ENCODE results near the gene COL4A2. TPM values are rescaled to one million over a fixed set of nuclear protein-coding genes. Genes with fewer than 3 reads are reported as not detected.

Gene COL4A2
- total and polyA plus RNA-seq, 12 donors: 70.9 to 1,589 (median 171) TPM

DNA sequence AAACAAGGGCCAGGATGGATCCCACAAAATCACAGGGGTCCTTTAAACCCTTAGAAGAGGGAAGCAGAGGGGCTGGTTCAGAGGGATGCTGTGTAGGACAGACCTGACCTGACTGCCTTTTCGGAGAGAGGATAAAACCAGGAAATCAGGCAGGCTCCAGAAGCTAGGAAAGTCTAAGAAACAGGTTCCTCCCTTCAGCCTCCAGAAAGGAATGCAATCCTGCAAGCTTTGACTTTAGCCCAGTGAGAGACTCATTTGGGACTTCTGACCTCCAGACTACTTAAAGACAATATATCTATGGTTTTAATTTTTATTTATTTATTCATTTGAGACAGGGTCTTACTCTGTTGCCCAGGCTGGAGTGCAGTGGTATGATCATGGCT, 249.1 kb downstream of the COL4A2 start:
- H3K4me3 ChIP-seq: no peak overlapping the region
- H3K36me3 ChIP-seq (replicated peaks in 1 of 2): no peaks in the 10 kb centered on the region
- H3K27ac ChIP-seq: peak overlapping the region in 3 of 5 donors; percentile 60 to 95 (median 81)
- H3K9me3 ChIP-seq (replicated peaks in 1 of 3): no peaks in the 10 kb centered on the region
- WGBS, 4 donors: 71 to 100% (median 93%) methylated on average over 1 of the region's 1 CpG
- H3K27me3 ChIP-seq: no peaks in the 10 kb centered on the region
- no peak for TF ChIP-seq POLR2A (IDR thresholded peaks at IDR 0.05)
- TF ChIP-seq, protein P1, sequence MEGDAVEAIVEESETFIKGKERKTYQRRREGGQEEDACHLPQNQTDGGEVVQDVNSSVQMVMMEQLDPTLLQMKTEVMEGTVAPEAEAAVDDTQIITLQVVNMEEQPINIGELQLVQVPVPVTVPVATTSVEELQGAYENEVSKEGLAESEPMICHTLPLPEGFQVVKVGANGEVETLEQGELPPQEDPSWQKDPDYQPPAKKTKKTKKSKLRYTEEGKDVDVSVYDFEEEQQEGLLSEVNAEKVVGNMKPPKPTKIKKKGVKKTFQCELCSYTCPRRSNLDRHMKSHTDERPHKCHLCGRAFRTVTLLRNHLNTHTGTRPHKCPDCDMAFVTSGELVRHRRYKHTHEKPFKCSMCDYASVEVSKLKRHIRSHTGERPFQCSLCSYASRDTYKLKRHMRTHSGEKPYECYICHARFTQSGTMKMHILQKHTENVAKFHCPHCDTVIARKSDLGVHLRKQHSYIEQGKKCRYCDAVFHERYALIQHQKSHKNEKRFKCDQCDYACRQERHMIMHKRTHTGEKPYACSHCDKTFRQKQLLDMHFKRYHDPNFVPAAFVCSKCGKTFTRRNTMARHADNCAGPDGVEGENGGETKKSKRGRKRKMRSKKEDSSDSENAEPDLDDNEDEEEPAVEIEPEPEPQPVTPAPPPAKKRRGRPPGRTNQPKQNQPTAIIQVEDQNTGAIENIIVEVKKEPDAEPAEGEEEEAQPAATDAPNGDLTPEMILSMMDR (IDR thresholded peaks at IDR 0.05): no peak
- intact Hi-C loops (cut with DNase I): no loop called here
- no peak for DNase-seq
- peaks cover 44 to 72% of the 10 kb centered on the region in 2 donors for H3K4me1 ChIP-seq (replicated peaks in 1 of 2)

DNA sequence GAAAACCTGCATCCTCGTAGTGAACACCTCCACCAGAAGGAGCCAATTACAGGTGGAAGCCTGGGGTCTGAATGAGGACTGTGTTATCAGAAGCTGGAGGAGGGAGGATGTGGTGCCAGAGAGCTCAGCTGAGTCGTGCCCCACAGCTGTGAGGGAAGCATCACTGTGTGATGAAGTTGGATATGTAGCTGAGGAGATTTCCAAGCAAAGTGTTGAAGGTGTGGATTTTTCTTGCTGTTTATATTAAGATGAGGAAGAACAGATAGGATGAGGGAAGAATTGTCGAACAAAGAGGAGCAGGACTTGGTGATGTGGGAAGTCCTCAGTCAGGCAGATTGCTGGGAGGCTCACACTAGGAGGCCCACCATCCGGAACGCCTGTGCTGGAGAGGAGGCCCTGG, 250.0 kb downstream of the COL4A2 start:
- no peak for DNase-seq
- WGBS, 4 donors: 88 to 91% (median 90%) methylated on average over 5 of the region's 5 CpGs
- intact Hi-C loops (cut with DNase I): no loop called here
- Histone ChIP-seq H3K27ac (peak overlapping the region in 4 of 5 donors; percentile 10 to 95 (median 77)), H3K36me3 (replicated peaks in 1 of 2) (no peaks in the 10 kb centered on the region), H3K4me1 (replicated peaks in 1 of 2) (peaks cover 40 to 66% of the 10 kb centered on the region in 2 donors), H3K9me3 (replicated peaks in 1 of 3) (no peaks in the 10 kb centered on the region), H3K4me3 (no peak overlapping the region), H3K27me3 (no peaks in the 10 kb centered on the region)
- TF ChIP-seq POLR2A (IDR thresholded peaks at IDR 0.05): no peak
- TF ChIP-seq, protein P1 (IDR thresholded peaks at IDR 0.05): no peak

DNA sequence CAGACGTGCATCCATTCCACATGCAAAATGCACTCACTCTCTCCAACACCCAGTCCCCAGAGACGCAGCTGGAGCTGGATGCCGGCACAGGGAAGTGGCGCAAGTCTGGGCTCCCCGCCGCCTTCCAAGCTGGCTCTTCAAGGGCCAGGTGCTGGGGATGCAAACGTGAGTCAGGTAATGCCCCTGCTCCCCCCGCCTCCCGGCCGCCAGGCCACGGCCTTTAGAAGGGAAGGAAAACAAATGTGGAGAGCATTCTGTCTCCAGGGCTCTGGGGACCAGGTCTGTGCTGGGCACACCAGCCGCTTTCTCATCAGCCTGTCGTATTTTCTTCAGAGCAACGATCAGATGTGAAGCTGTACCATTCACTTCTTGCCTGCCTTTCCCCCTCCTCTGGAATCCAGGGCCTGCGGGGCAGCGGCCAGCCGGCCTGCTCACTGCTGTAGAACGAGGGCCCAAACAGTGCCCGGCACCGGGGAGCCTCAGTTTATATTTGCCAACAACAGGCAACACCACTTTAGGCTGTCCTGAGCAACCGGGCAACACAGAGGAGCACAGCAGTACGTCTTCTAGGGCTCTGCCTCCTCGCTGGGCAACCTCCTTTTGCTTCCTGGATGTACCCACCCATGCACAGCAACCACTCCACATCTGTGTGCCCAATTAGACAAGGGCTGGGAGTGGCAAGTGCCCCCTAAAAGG, 250.7 kb downstream of the COL4A2 start:
- 57 to 65% (median 60%) methylated on average over 14 to 23 of the region's 23 CpGs for WGBS, 4 donors
- Histone ChIP-seq H3K27me3 (no peaks in the 10 kb centered on the region), H3K27ac (peak overlapping the region; percentile 10 to 95 (median 73)), H3K36me3 (replicated peaks in 1 of 2) (no peaks in the 10 kb centered on the region), H3K9me3 (replicated peaks in 1 of 3) (no peaks in the 10 kb centered on the region), H3K4me1 (replicated peaks in 1 of 2) (peaks cover 40 to 69% of the 10 kb centered on the region in 2 donors), H3K4me3 (no peak overlapping the region)
- DNase-seq: peak in 6 of 7 donors; percentile 50 to 79 (median 67)
- intact Hi-C loops (cut with DNase I): no loop called here
- TF ChIP-seq, protein P1 (IDR thresholded peaks at IDR 0.05): no peak
- TF ChIP-seq POLR2A (IDR thresholded peaks at IDR 0.05): peak in 1 of 2 donors; percentile 41

DNA sequence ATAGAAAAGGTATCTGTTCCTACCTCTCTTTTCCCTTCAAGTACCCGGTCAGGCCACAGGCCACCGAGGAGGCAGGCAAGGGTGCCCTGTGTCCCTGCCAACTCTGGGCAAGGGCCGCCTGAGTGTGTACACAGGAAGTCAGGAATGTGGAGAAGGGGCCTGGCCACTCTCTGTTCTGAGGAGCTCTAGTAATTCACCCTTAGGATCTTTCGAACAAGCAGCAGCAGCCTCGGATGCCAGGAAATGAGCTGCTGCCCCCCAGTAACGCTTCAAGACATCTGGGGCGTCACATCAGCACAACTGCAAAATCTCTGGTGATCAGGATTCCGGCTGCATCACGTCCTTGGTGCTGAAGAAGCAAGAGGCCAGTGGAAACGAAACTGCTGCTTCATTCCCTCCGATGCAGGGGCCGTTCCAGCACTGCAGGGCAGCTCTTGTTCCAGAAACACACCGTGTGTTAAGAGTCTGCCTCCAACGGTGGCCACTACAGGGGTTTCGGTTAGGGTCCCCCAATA, 252.4 kb downstream of the COL4A2 start:
- H3K9me3 ChIP-seq (replicated peaks in 1 of 3): no peaks in the 10 kb centered on the region
- H3K27me3 ChIP-seq: no peaks in the 10 kb centered on the region
- H3K4me3 ChIP-seq: peak overlapping the region in 2 of 4 donors; percentile 67 to 98
- no peaks in the 10 kb centered on the region for H3K36me3 ChIP-seq (replicated peaks in 1 of 2)
- peak; percentile 20 to 84 for TF ChIP-seq POLR2A (IDR thresholded peaks at IDR 0.05)
- TF ChIP-seq, protein P1 (IDR thresholded peaks at IDR 0.05): no peak
- intact Hi-C loops (cut with DNase I): no loop called here
- peaks cover 47 to 72% of the 10 kb centered on the region in 2 donors for H3K4me1 ChIP-seq (replicated peaks in 1 of 2)
- peak; percentile 63 to 79 (median 76) for DNase-seq
- 5 to 18% (median 8%) methylated on average over 8 to 15 of the region's 15 CpGs for WGBS, 4 donors
- H3K27ac ChIP-seq: peak overlapping the region; percentile 91 to 99 (median 96)
